ENCODE measurements around the gene TIMMDC1. TPM values are rescaled to one million over a fixed set of nuclear protein-coding genes. Genes with fewer than 3 reads are reported as not detected.

TIMMDC1 gene
- polyA plus RNA-seq, 1 of the 3 experiments (the other 2 are of a cell fraction): 128 TPM

DNA sequence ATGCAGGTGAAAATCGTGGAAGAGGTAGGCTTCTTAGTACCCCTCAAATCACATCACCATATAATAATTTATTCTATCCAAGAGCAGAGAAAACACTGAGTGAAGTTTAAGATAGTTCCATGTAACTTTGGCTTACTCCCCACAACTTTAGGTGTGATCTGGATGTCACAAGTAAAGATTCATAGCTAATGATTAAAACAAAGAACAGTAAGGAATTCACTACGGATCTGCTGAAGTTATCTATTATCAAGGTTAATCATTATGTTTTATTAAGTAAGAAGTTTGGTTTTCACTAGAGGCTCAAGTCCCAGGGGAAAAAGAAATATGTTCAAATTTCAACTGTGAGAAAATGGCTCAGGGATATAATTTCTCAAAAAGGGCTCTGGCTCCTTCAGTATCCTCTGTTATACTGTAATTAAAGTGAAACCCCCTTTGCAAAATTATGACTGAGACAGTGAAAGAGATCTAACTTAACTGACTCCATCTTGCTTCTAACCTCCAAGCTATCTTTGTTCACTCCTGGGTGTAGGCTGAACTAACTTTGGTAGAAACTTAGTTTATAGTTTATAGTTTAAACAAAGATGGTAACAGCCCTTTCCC lies 43.9 kb downstream of the TIMMDC1 start:
- no peaks in the 10 kb centered on the region for H3K36me3 ChIP-seq (replicated peaks in 1 of 2; ENCODE audit: control insufficient read depth in 1 of 2, insufficient read depth in 2 of 2, low read length in 1 of 2)
- H3K9ac ChIP-seq: no peak overlapping the region
- H3K27me3 ChIP-seq (ENCODE audit: insufficient read depth): no peaks in the 10 kb centered on the region
- no peaks in the 10 kb centered on the region for H4K20me1 ChIP-seq (ENCODE audit: insufficient read depth)
- H3K9me2 ChIP-seq: no peaks in the 10 kb centered on the region
- ChIA-PET POLR2A (no interaction called here), CTCF (no interaction called here)
- H3K4me3 ChIP-seq (ENCODE audit: low read depth in 2 of 2, low read length in 1 of 2): no peak overlapping the region
- H3K27ac ChIP-seq (ENCODE audit: low read depth in 2 of 2, low read length in 1 of 2): no peak overlapping the region
- H2AFZ ChIP-seq (ENCODE audit: low read depth): no peak overlapping the region
- WGBS (ENCODE audit: low lambda C conversion rate): 53% methylated on average over 2 of the region's 2 CpGs
- H3F3A ChIP-seq (replicated peaks; ENCODE audit: insufficient read depth): no peaks in the 10 kb centered on the region
- TF ChIP-seq, protein P1, sequence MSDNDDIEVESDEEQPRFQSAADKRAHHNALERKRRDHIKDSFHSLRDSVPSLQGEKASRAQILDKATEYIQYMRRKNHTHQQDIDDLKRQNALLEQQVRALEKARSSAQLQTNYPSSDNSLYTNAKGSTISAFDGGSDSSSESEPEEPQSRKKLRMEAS (IDR thresholded peaks at IDR 0.05; ENCODE audit: low read depth): no peak
- TF ChIP-seq, protein P2, sequence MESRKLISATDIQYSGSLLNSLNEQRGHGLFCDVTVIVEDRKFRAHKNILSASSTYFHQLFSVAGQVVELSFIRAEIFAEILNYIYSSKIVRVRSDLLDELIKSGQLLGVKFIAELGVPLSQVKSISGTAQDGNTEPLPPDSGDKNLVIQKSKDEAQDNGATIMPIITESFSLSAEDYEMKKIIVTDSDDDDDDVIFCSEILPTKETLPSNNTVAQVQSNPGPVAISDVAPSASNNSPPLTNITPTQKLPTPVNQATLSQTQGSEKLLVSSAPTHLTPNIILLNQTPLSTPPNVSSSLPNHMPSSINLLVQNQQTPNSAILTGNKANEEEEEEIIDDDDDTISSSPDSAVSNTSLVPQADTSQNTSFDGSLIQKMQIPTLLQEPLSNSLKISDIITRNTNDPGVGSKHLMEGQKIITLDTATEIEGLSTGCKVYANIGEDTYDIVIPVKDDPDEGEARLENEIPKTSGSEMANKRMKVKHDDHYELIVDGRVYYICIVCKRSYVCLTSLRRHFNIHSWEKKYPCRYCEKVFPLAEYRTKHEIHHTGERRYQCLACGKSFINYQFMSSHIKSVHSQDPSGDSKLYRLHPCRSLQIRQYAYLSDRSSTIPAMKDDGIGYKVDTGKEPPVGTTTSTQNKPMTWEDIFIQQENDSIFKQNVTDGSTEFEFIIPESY (IDR thresholded peaks at IDR 0.05; ENCODE audit: borderline replicate concordance, low read depth): no peak
- TF ChIP-seq MXI1 (IDR thresholded peaks at IDR 0.05; ENCODE audit: low read depth, low read length) (no peak), GATA2 (CRISPR knock-in tag; IDR thresholded peaks at IDR 0.05) (no peak), SMC3 (IDR thresholded peaks at IDR 0.05; ENCODE audit: low read depth, low read length) (no peak), RCOR1 (IDR thresholded peaks at IDR 0.05; ENCODE audit: low read length) (no peak), TEAD4 (IDR thresholded peaks at IDR 0.05; ENCODE audit: borderline replicate concordance, insufficient read depth) (no peak), JUND (IDR thresholded peaks at IDR 0.05) (no peak), MEF2A (IDR thresholded peaks at IDR 0.05; ENCODE audit: borderline replicate concordance, low read depth) (no peak), RXRA (IDR thresholded peaks at IDR 0.05; ENCODE audit: borderline replicate concordance, low read depth) (no peak), EP300 (IDR thresholded peaks at IDR 0.05; ENCODE audit: borderline replicate concordance in 1 of 2, low read depth in 1 of 2, low read length in 1 of 2) (no peak), POLR2AphosphoS5 (IDR thresholded peaks at IDR 0.05; ENCODE audit: low read depth, low read length) (no peak), GABPA (IDR thresholded peaks at IDR 0.05; ENCODE audit: low read depth) (no peak), YY1 (IDR thresholded peaks at IDR 0.05; ENCODE audit: low read depth) (no peak)
- TF ChIP-seq, protein P3, sequence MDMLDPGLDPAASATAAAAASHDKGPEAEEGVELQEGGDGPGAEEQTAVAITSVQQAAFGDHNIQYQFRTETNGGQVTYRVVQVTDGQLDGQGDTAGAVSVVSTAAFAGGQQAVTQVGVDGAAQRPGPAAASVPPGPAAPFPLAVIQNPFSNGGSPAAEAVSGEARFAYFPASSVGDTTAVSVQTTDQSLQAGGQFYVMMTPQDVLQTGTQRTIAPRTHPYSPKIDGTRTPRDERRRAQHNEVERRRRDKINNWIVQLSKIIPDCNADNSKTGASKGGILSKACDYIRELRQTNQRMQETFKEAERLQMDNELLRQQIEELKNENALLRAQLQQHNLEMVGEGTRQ (IDR thresholded peaks at IDR 0.05; ENCODE audit: borderline replicate concordance, low read depth, low read length): no peak
- TF ChIP-seq, protein P4, sequence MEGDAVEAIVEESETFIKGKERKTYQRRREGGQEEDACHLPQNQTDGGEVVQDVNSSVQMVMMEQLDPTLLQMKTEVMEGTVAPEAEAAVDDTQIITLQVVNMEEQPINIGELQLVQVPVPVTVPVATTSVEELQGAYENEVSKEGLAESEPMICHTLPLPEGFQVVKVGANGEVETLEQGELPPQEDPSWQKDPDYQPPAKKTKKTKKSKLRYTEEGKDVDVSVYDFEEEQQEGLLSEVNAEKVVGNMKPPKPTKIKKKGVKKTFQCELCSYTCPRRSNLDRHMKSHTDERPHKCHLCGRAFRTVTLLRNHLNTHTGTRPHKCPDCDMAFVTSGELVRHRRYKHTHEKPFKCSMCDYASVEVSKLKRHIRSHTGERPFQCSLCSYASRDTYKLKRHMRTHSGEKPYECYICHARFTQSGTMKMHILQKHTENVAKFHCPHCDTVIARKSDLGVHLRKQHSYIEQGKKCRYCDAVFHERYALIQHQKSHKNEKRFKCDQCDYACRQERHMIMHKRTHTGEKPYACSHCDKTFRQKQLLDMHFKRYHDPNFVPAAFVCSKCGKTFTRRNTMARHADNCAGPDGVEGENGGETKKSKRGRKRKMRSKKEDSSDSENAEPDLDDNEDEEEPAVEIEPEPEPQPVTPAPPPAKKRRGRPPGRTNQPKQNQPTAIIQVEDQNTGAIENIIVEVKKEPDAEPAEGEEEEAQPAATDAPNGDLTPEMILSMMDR (IDR thresholded peaks at IDR 0.05): no peak
- TF ChIP-seq, protein P5, sequence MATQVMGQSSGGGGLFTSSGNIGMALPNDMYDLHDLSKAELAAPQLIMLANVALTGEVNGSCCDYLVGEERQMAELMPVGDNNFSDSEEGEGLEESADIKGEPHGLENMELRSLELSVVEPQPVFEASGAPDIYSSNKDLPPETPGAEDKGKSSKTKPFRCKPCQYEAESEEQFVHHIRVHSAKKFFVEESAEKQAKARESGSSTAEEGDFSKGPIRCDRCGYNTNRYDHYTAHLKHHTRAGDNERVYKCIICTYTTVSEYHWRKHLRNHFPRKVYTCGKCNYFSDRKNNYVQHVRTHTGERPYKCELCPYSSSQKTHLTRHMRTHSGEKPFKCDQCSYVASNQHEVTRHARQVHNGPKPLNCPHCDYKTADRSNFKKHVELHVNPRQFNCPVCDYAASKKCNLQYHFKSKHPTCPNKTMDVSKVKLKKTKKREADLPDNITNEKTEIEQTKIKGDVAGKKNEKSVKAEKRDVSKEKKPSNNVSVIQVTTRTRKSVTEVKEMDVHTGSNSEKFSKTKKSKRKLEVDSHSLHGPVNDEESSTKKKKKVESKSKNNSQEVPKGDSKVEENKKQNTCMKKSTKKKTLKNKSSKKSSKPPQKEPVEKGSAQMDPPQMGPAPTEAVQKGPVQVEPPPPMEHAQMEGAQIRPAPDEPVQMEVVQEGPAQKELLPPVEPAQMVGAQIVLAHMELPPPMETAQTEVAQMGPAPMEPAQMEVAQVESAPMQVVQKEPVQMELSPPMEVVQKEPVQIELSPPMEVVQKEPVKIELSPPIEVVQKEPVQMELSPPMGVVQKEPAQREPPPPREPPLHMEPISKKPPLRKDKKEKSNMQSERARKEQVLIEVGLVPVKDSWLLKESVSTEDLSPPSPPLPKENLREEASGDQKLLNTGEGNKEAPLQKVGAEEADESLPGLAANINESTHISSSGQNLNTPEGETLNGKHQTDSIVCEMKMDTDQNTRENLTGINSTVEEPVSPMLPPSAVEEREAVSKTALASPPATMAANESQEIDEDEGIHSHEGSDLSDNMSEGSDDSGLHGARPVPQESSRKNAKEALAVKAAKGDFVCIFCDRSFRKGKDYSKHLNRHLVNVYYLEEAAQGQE (IDR thresholded peaks at IDR 0.05; ENCODE audit: low read depth, low read length): no peak
- TF ChIP-seq, protein P6, sequence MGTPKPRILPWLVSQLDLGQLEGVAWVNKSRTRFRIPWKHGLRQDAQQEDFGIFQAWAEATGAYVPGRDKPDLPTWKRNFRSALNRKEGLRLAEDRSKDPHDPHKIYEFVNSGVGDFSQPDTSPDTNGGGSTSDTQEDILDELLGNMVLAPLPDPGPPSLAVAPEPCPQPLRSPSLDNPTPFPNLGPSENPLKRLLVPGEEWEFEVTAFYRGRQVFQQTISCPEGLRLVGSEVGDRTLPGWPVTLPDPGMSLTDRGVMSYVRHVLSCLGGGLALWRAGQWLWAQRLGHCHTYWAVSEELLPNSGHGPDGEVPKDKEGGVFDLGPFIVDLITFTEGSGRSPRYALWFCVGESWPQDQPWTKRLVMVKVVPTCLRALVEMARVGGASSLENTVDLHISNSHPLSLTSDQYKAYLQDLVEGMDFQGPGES (IDR thresholded peaks at IDR 0.05; ENCODE audit: low read depth, low read length): no peak
- no peak for DNase-seq
- H3K4me1 ChIP-seq (ENCODE audit: control insufficient read depth in 1 of 2, insufficient read depth in 2 of 2, low read depth in 1 of 2, low read length in 1 of 2): no peaks in the 10 kb centered on the region
- no peaks in the 10 kb centered on the region for H3K79me2 ChIP-seq (ENCODE audit: insufficient read depth)
- no peaks in the 10 kb centered on the region for H3K9me3 ChIP-seq
- H3K4me2 ChIP-seq: no peak overlapping the region
